GM12874 (cell line): ENCODE results near the gene STAMBPL1.

Experiments used
- CTCF ChIP-seq: IDR thresholded peaks from 2 replicates; pipeline ENCODE4 v1.5.1; 2011; ENCODE audit warnings: low read depth, mild to moderate bottlenecking, control low read depth, low read length, moderate library complexity; ENCODE audit not compliant: insufficient read depth

Gene STAMBPL1

DNA sequence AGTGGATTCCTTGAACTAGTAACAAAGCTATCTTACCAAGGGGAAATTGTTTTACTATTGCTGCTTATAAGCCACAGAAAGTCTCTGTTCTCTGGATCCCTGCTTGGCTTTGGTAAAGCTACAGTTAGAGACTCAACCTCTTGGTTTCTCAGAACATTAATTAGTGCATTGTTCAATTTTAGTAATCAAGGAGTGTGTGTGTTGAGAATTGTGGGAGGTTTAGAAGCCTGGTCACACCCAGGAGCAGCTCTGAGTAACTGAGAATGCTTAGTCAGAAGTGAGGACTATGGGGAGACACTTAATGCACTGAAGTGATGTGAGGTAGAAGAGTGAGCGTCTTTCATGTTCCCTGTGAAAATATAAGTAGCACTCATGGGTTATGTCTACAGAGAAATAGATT, 80.8 kb downstream of the STAMBPL1 start:
- no peak for TF ChIP-seq CTCF

DNA sequence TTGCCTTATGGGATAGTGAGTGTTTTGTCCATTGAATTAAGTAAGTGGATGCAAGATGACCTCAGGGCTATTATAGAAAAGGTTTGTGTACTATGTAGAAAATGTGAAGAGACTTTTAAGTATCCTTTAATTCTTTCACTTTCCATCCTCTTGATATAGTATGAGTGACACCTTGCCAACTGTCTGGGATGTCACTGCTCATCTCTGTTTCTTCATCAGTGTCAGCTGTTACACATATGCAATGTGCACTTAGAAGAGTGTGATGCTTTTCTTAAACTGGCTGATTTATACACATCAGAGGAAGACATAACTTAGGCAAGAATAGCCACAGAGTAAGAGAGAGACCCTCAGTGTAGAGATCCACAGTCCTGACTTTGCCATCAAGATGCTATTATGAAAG, 81.2 kb downstream of the STAMBPL1 start:
- no peak for TF ChIP-seq CTCF

DNA sequence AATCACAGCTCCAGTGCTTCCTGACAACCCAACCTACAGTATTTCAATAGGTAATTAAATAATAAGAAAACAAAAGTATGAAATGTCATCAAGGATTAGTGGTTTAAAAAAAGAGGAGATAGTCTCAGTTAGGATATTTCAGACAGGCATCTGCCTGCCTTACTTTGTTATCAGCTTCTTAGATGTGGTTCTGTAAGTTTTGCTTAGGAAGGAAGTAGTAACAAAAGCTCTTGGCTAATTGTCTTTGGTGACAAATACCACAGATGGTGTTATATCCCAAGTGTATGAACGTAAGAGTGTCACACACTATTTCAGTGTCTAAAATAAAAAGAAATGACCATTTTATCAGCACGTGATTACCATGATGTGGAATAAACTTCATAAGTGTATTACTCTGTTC, 82.3 kb downstream of the STAMBPL1 start:
- TF ChIP-seq CTCF = no peak

GRCh38 chr10:88963318-88963717, 83.3 kb downstream of the STAMBPL1 start:
- no peak for TF ChIP-seq CTCF

- TF ChIP-seq CTCF = no peak
These were observed 84.3 kb downstream of the STAMBPL1 start for GRCh38 chr10:88964360-88964759.

- no peak for TF ChIP-seq CTCF
These were observed 84.9 kb downstream of the STAMBPL1 start for GRCh38 chr10:88964869-88965415.

DNA sequence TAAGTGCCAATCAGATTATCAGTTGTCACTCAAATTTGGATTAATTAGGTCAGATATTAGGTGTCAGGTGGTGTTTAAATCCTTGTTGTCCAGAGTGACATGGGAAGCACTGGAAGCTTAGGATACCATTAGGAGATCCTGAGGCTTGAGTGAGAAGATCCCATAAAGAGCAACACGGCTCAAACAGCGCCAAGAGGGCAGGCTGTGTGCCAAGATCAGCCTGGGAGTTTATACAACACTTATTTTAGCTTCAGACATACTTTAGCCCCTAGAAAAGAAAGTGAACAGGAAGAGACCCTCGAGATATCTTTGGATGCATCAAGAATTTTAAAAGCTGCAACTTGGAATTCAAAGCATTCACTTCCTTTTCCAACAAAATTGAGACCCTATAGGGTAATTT, 86.8 kb downstream of the STAMBPL1 start:
- no peak for TF ChIP-seq CTCF
